ENCODE results near the gene SEMA3G. TPM values are rescaled to one million over a fixed set of nuclear protein-coding genes. Genes with fewer than 3 reads are reported as not detected.

Gene SEMA3G
- total RNA-seq, 1 experiment from 2014 or later, result not detected

DNA sequence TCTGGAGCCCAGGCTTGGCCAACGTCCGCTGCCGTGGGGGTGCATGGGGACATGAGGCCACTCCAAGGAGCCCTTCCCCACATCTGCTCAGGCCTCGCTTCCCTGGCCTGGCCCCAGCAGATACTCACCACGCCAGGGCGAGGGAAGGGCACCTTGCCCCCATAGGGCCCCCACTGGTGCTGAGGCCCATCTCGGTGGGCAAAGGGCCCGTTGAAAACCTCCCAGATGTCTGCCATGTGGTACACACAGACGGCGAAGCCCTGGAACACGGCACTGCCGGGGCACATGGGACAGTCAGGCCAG, 4.7 kb downstream of the SEMA3G start:
- no peaks in the 10 kb centered on the region for H3K4me1 ChIP-seq (ENCODE audit: insufficient read depth, low read length, poor library complexity, severe bottlenecking)
- ChIA-PET CTCF (no interaction called here), POLR2A (ENCODE audit: low non-redundant PET) (no interaction called here)
- no peaks in the 10 kb centered on the region for H3K9me3 ChIP-seq (ENCODE audit: low read depth, low read length, poor library complexity, severe bottlenecking)
- DNase-seq (ENCODE audit: low spot score), result no peak
- no peak overlapping the region for H3K4me3 ChIP-seq (ENCODE audit: low read depth, low read length, poor library complexity, severe bottlenecking)
- intact Hi-C loops (cut with micrococcal nuclease; ENCODE audit: unreplicated experiment), result no loop called here
- H3K27me3 ChIP-seq (replicated peaks; ENCODE audit: insufficient read depth, low read depth, low read length, poor library complexity), result no peaks in the 10 kb centered on the region
- H3K27ac ChIP-seq (ENCODE audit: low read depth, low read length, poor library complexity, severe bottlenecking), result no peak overlapping the region
- H3K36me3 ChIP-seq (ENCODE audit: insufficient read depth, low read length, poor library complexity, severe bottlenecking), result no peaks in the 10 kb centered on the region
- no peak for TF ChIP-seq EZH2 (IDR thresholded peaks at IDR 0.05; ENCODE audit: borderline replicate concordance, low read depth, low read length, poor library complexity, severe bottlenecking)
- TF ChIP-seq, protein P1, sequence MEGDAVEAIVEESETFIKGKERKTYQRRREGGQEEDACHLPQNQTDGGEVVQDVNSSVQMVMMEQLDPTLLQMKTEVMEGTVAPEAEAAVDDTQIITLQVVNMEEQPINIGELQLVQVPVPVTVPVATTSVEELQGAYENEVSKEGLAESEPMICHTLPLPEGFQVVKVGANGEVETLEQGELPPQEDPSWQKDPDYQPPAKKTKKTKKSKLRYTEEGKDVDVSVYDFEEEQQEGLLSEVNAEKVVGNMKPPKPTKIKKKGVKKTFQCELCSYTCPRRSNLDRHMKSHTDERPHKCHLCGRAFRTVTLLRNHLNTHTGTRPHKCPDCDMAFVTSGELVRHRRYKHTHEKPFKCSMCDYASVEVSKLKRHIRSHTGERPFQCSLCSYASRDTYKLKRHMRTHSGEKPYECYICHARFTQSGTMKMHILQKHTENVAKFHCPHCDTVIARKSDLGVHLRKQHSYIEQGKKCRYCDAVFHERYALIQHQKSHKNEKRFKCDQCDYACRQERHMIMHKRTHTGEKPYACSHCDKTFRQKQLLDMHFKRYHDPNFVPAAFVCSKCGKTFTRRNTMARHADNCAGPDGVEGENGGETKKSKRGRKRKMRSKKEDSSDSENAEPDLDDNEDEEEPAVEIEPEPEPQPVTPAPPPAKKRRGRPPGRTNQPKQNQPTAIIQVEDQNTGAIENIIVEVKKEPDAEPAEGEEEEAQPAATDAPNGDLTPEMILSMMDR (conservative IDR thresholded peaks at IDR 0.05; ENCODE audit: low read depth, low read length), result no peak
- BruUV-seq (replicated peaks), result no TSS peak

DNA sequence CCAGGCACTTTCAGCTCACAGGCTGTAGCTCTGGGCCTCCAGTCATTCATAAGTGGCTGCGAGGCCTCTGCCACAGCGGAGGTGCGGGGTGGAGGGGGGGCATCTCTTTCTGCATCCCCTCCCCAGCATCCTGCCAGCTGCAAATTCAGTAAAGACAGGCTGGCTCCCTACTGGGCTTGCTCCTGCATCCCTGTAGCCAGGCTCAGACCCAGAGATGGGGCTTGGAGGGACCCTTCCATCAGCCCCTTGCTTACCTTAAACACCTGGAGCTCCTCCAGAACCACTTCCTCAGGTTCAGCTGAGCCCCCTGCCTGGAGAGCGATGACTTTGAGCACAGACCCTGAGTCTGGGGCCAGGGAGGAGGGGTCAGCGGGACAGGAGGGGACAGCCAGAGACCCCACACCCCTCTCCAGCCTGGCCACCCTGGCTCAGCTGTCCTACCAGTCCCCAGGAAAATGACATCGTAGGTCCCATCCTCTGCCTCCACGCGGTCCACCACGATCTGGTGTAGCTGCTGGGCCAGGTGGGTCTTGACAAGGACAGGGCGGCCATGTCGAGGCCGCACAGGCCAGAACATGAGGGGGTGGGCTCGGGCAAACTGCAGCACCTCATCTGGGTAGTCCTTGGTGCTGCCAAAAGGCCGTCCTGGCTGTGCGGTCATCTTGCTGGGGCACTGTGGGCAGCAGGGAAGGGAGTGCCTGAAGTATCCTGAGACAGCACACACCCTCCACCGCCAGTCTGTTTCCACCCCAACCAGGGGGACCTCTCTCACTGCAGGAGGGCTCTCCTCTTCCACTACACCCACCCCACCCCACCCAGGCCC, 5.3 kb downstream of the SEMA3G start:
- TF ChIP-seq EZH2 (IDR thresholded peaks at IDR 0.05; ENCODE audit: borderline replicate concordance, low read depth, low read length, poor library complexity, severe bottlenecking), result no peak
- TF ChIP-seq, protein P1 (conservative IDR thresholded peaks at IDR 0.05; ENCODE audit: low read depth, low read length), result no peak
- no peaks in the 10 kb centered on the region for H3K27me3 ChIP-seq (replicated peaks; ENCODE audit: insufficient read depth, low read depth, low read length, poor library complexity)
- no TSS peak for BruUV-seq (replicated peaks)
- intact Hi-C loops (cut with micrococcal nuclease; ENCODE audit: unreplicated experiment), result no loop called here
- no peaks in the 10 kb centered on the region for H3K9me3 ChIP-seq (ENCODE audit: low read depth, low read length, poor library complexity, severe bottlenecking)
- POLR2A ChIA-PET (ENCODE audit: low non-redundant PET), result no interaction called here
- no peaks in the 10 kb centered on the region for H3K4me1 ChIP-seq (ENCODE audit: insufficient read depth, low read length, poor library complexity, severe bottlenecking)
- H3K4me3 ChIP-seq (ENCODE audit: low read depth, low read length, poor library complexity, severe bottlenecking), result no peak overlapping the region
- CTCF ChIA-PET, result no interaction called here
- H3K27ac ChIP-seq (ENCODE audit: low read depth, low read length, poor library complexity, severe bottlenecking), result no peak overlapping the region
- DNase-seq (ENCODE audit: low spot score), result no peak
- H3K36me3 ChIP-seq (ENCODE audit: insufficient read depth, low read length, poor library complexity, severe bottlenecking), result no peaks in the 10 kb centered on the region

DNA sequence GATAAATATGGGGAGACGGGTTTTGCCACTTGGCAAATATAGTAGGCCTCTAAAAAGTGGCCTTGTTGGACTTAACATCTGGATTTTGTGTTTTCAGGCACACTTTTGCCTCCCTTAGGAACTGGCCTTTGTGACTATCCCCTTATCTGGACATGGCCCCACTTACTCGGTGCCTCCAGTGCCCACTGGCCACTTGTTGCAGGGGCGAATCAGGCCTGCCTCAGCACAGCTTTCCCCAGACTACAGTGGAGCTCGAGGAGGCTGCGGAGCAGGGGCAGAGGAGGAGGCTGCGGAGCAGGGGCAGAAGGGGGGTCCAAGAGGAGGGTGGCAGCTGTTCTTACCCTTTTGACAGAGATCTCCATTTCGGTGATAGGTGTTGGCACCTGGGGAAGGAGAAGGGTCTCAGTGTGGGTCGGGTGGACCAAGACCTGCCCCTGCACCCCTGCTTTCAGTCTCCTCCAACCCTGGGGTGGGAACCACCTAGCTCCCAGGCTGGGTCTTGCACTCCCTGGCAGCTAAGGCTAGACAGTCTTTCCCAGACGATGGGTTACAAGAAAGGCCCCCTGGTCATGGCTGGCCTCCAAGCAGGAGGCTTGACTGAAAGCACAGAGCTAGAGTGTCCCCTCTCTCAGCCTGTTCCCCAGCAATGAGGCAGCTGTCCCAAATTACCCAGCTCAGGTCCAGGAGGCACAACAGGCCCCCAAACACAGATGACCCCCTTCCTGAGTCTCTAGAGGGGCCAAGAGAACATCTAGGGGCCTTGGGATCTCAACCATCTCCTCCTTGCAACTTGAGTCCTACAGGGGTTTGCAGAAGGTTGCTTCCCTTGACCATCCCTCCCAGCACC, 6.1 kb downstream of the SEMA3G start:
- Histone ChIP-seq H3K27me3 (replicated peaks; ENCODE audit: insufficient read depth, low read depth, low read length, poor library complexity) (no peaks in the 10 kb centered on the region), H3K9me3 (ENCODE audit: low read depth, low read length, poor library complexity, severe bottlenecking) (no peaks in the 10 kb centered on the region), H3K4me3 (ENCODE audit: low read depth, low read length, poor library complexity, severe bottlenecking) (no peak overlapping the region), H3K36me3 (ENCODE audit: insufficient read depth, low read length, poor library complexity, severe bottlenecking) (no peaks in the 10 kb centered on the region), H3K27ac (ENCODE audit: low read depth, low read length, poor library complexity, severe bottlenecking) (no peak overlapping the region), H3K4me1 (ENCODE audit: insufficient read depth, low read length, poor library complexity, severe bottlenecking) (no peaks in the 10 kb centered on the region)
- TF ChIP-seq EZH2 (IDR thresholded peaks at IDR 0.05; ENCODE audit: borderline replicate concordance, low read depth, low read length, poor library complexity, severe bottlenecking), result no peak
- TF ChIP-seq, protein P1 (conservative IDR thresholded peaks at IDR 0.05; ENCODE audit: low read depth, low read length), result no peak
- BruUV-seq (replicated peaks), result no TSS peak
- POLR2A ChIA-PET (ENCODE audit: low non-redundant PET), result no interaction called here
- no peak for DNase-seq (ENCODE audit: low spot score)
- intact Hi-C loops (cut with micrococcal nuclease; ENCODE audit: unreplicated experiment), result no loop called here
- CTCF ChIA-PET, result no interaction called here
